ENCODE results near the gene CARD10. TPM values are rescaled to one million over a fixed set of nuclear protein-coding genes. Genes with fewer than 3 reads are reported as not detected.

CARD10 gene
- total RNA-seq, 2 donors from 2014 or later, result 20.3 to 24.4 TPM

DNA sequence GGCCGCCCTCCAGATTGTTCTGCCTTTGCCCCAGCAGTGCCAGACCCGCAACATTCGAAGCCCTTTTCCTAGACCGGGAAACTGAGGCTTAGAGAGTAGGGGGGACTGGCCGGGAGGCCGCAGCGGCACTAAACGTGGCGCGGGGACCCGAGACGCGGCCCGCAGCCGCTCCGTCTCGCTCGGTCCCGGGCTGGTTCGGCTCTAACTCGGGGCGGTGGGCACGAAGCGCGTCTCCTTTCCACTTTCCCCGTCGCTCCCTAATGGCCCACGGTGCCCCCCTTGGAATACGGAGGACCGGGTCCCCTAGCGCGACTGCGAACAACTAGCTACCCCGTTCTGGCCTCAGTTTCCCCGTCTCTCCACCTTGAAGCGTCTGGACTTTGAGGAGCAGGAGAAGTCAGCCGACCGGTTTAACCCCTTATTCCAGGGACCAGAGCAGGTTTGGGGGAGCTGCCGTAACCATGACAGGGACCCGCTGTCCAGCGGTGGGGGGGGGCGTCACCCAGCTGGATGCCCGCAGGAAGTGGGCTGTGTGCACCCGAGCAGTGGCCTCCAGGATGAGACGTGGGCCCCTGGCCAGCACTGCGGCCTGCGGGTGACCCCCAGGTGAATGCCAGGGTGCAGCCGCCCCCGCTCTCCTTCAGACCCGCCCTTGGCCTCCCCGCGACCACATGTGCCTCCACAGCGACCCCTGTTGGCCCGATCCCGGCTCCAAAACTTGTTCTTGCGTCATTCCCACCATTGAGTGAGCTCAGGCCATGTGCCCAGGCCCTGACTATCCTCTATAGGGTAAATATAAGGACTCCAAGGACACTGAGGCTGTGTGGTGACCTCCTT, 42.2 kb upstream of the CARD10 start:
- H3K9me3 ChIP-seq (ENCODE audit: control insufficient read depth, low read length), result no peaks in the 10 kb centered on the region
- peak overlapping the region; percentile 85 for H3K4me3 ChIP-seq (ENCODE audit: low read length)
- peak; percentile 98 for DNase-seq
- peaks cover 46% of the 10 kb centered on the region for H3K4me1 Mint-ChIP-seq
- peak overlapping the region; percentile 75 for H3K4me3 Mint-ChIP-seq
- no peaks in the 10 kb centered on the region for H3K9me3 Mint-ChIP-seq
- H3K27ac ChIP-seq (ENCODE audit: low read depth, low read length), result no peak overlapping the region
- H3K27me3 ChIP-seq (ENCODE audit: control insufficient read depth, insufficient read depth, low read length, poor library complexity, severe bottlenecking), result no peaks in the 10 kb centered on the region
- peaks cover 9% of the 10 kb centered on the region for H3K27me3 Mint-ChIP-seq (ENCODE audit: insufficient read depth)
- WGBS, 2 experiments (ENCODE audit: insufficient coverage in 1 of 2, insufficient read length in 1 of 2), result 1 to 2% methylated on average over 39 to 56 of the region's 56 CpGs
- peak overlapping the region; percentile 90 for H3K27ac Mint-ChIP-seq
- H3K36me3 ChIP-seq (ENCODE audit: control insufficient read depth, insufficient read depth, low read length), result peaks cover 19% of the 10 kb centered on the region
- peak overlapping the region; percentile 81 for H3K9ac ChIP-seq (ENCODE audit: extremely low read depth, low read length, poor library complexity, severe bottlenecking)
- TF ChIP-seq, protein P1, sequence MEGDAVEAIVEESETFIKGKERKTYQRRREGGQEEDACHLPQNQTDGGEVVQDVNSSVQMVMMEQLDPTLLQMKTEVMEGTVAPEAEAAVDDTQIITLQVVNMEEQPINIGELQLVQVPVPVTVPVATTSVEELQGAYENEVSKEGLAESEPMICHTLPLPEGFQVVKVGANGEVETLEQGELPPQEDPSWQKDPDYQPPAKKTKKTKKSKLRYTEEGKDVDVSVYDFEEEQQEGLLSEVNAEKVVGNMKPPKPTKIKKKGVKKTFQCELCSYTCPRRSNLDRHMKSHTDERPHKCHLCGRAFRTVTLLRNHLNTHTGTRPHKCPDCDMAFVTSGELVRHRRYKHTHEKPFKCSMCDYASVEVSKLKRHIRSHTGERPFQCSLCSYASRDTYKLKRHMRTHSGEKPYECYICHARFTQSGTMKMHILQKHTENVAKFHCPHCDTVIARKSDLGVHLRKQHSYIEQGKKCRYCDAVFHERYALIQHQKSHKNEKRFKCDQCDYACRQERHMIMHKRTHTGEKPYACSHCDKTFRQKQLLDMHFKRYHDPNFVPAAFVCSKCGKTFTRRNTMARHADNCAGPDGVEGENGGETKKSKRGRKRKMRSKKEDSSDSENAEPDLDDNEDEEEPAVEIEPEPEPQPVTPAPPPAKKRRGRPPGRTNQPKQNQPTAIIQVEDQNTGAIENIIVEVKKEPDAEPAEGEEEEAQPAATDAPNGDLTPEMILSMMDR (conservative IDR thresholded peaks at IDR 0.05), result peak; percentile 93
- peaks cover 6% of the 10 kb centered on the region for H3K36me3 Mint-ChIP-seq (ENCODE audit: low read depth)
- H3K4me1 ChIP-seq (ENCODE audit: control insufficient read depth, insufficient read depth, low read length), result peaks cover 30% of the 10 kb centered on the region

GRCh38 chr22:37560608-37561211, 41.5 kb upstream of the CARD10 start:
- no peaks in the 10 kb centered on the region for H3K27me3 ChIP-seq (ENCODE audit: control insufficient read depth, insufficient read depth, low read length, poor library complexity, severe bottlenecking)
- H3K9ac ChIP-seq (ENCODE audit: extremely low read depth, low read length, poor library complexity, severe bottlenecking), result peak overlapping the region; percentile 81
- H3K36me3 ChIP-seq (ENCODE audit: control insufficient read depth, insufficient read depth, low read length), result peaks cover 16% of the 10 kb centered on the region
- Mint-ChIP-seq H3K27ac (peak overlapping the region; percentile 90), H3K4me1 (peaks cover 50% of the 10 kb centered on the region), H3K27me3 (ENCODE audit: insufficient read depth) (peaks cover 11% of the 10 kb centered on the region), H3K36me3 (ENCODE audit: low read depth) (peaks cover 3% of the 10 kb centered on the region), H3K4me3 (peak overlapping the region; percentile 75), H3K9me3 (no peaks in the 10 kb centered on the region)
- peak overlapping the region; percentile 68 for H3K27ac ChIP-seq (ENCODE audit: low read depth, low read length)
- peak; percentile 75 for DNase-seq
- TF ChIP-seq, protein P1 (conservative IDR thresholded peaks at IDR 0.05), result no peak
- no peaks in the 10 kb centered on the region for H3K9me3 ChIP-seq (ENCODE audit: control insufficient read depth, low read length)
- 0 to 1% methylated on average over 8 to 72 of the region's 72 CpGs for WGBS, 2 experiments (ENCODE audit: insufficient coverage in 1 of 2, insufficient read length in 1 of 2)
- peaks cover 31% of the 10 kb centered on the region for H3K4me1 ChIP-seq (ENCODE audit: control insufficient read depth, insufficient read depth, low read length)
- H3K4me3 ChIP-seq (ENCODE audit: low read length), result peak overlapping the region; percentile 85

DNA sequence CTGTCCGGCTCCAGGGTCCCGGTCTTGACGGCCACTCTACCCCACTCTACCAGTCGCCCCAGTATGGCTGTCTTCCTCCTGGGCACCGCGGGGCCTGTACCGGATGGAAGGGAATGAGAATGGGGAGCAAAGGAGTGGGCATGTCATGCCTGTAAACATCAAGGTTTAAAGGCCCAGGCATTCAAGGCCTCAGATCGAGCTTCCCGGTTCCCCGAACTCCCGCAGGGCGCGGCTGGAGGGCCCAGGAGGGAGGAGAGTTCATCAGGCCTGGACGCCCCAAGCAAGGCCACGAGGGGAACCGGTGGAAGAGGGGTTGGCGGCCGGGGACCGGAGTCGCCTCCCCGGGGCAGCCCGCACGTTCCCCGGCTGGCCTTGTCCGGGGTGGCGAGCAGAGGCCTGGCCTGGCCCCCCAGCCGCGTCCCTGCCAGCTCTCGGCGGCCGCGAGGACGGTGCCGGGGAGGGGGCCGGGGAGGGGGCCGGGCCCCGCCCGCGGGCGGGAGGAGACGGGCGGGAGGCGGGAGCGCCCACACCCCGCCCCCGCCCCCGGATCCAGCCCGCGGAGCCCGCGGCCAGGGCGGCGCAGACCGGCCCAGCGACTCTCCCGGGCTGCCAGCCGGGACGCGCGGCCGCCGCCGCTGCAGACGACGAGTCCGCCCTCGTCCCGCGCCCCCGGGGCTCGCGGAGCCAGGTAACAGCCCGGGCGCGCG, 40.8 kb upstream of the CARD10 start, which contains the start of gene CDC42EP1:
CDC42EP1 (plus strand) TSS at position 580 of the 707 bp plus-strand sequence. CDS start 5,870 bp downstream, outside the sequence.
- Histone ChIP-seq H3K27me3 (ENCODE audit: control insufficient read depth, insufficient read depth, low read length, poor library complexity, severe bottlenecking) (no peaks in the 10 kb centered on the region), H3K4me1 (ENCODE audit: control insufficient read depth, insufficient read depth, low read length) (peaks cover 31% of the 10 kb centered on the region), H3K27ac (ENCODE audit: low read depth, low read length) (peak within 1 kb of the TSS; percentile 68), H3K9me3 (ENCODE audit: control insufficient read depth, low read length) (no peaks in the 10 kb centered on the region), H3K36me3 (ENCODE audit: control insufficient read depth, insufficient read depth, low read length) (peaks cover 16% of the 10 kb centered on the region), H3K4me3 (ENCODE audit: low read length) (peak within 1 kb of the TSS; percentile 85), H3K9ac (ENCODE audit: extremely low read depth, low read length, poor library complexity, severe bottlenecking) (peak within 1 kb of the TSS; percentile 81)
- 8 to 12% methylated on average over 13 to 76 of the region's 76 CpGs for WGBS, 2 experiments (ENCODE audit: insufficient coverage in 1 of 2, insufficient read length in 1 of 2)
- Mint-ChIP-seq H3K4me1 (peaks cover 53% of the 10 kb centered on the region), H3K27ac (peak within 1 kb of the TSS; percentile 90), H3K27me3 (ENCODE audit: insufficient read depth) (peaks cover 11% of the 10 kb centered on the region), H3K9me3 (no peaks in the 10 kb centered on the region), H3K36me3 (ENCODE audit: low read depth) (peaks cover 2% of the 10 kb centered on the region), H3K4me3 (peak within 1 kb of the TSS; percentile 75)
- DNase-seq, result peak; percentile 85
- TF ChIP-seq, protein P1 (conservative IDR thresholded peaks at IDR 0.05), result no peak
